ENCODE results near the gene PRKCE. TPM values are rescaled to one million over a fixed set of nuclear protein-coding genes. Genes with fewer than 3 reads are reported as not detected.
"Not testable (repeated sequence)": the region's sequence is repeated elsewhere in the genome, so short reads cannot be mapped to it uniquely, and the experiment has no call there.

Gene PRKCE
- total RNA-seq, 2 experiments from 2014 or later: 24.9 to 26.2 TPM

DNA sequence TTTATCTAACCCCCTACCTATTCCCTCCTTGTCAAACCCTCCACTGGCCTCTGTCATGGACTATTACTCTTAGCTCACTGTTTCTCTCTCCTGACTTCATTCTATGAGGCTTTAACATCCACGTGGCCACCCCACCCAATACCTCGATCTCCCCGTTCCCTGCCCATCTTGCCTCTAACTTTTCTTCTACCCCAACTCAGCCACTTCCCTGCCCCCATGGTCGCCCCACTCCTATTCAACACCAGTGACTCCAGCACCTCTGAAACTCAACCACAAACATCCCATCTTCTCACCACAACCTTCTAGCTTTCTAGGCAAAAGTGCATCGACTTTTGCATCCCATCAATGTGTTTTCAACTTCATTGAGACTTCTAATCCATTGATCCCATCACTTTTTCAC lies 551.5 kb downstream of the PRKCE start:
- TF ChIP-seq, protein P1, sequence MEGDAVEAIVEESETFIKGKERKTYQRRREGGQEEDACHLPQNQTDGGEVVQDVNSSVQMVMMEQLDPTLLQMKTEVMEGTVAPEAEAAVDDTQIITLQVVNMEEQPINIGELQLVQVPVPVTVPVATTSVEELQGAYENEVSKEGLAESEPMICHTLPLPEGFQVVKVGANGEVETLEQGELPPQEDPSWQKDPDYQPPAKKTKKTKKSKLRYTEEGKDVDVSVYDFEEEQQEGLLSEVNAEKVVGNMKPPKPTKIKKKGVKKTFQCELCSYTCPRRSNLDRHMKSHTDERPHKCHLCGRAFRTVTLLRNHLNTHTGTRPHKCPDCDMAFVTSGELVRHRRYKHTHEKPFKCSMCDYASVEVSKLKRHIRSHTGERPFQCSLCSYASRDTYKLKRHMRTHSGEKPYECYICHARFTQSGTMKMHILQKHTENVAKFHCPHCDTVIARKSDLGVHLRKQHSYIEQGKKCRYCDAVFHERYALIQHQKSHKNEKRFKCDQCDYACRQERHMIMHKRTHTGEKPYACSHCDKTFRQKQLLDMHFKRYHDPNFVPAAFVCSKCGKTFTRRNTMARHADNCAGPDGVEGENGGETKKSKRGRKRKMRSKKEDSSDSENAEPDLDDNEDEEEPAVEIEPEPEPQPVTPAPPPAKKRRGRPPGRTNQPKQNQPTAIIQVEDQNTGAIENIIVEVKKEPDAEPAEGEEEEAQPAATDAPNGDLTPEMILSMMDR (IDR thresholded peaks at IDR 0.05): no peak
- DNase-seq (peak in 1 of 14 experiments; percentile 7), ATAC-seq (ENCODE audit: poor library complexity) (no peak)
- no peaks in the 10 kb centered on the region for H3K36me3 ChIP-seq (ENCODE audit: insufficient read depth, low read length)
- ChIA-PET POLR2A (no interaction called here), CTCF (no interaction called here)
- no peak overlapping the region for H3K27ac Mint-ChIP-seq
- H3K4me1 Mint-ChIP-seq (ENCODE audit: low read depth): peaks cover 28% of the 10 kb centered on the region
- H3K36me3 Mint-ChIP-seq (ENCODE audit: low read depth): no peaks in the 10 kb centered on the region
- no peak overlapping the region for H3K4me3 Mint-ChIP-seq
- H3K9me3 Mint-ChIP-seq: no peaks in the 10 kb centered on the region
- intact Hi-C loops (cut with DNase I, micrococcal nuclease): no loop called here
- no peak overlapping the region for H3K27ac ChIP-seq (ENCODE audit: low read depth in 1 of 2, low read length in 2 of 2)
- H3K27me3 ChIP-seq (ENCODE audit: control insufficient read depth in 1 of 2, insufficient read depth in 2 of 2, low read length in 2 of 2): no peaks in the 10 kb centered on the region
- H3K4me1 ChIP-seq (ENCODE audit: insufficient read depth, low read length): peaks cover 12% of the 10 kb centered on the region
- peaks cover 0 to 5% of the 10 kb centered on the region in 2 experiments for H3K9me3 ChIP-seq (ENCODE audit: control insufficient read depth in 1 of 2, insufficient read depth in 1 of 2, low read length in 2 of 2)
- no peaks in the 10 kb centered on the region for H3K27me3 Mint-ChIP-seq
- H3K4me3 ChIP-seq (ENCODE audit: low read length): no peak overlapping the region

DNA sequence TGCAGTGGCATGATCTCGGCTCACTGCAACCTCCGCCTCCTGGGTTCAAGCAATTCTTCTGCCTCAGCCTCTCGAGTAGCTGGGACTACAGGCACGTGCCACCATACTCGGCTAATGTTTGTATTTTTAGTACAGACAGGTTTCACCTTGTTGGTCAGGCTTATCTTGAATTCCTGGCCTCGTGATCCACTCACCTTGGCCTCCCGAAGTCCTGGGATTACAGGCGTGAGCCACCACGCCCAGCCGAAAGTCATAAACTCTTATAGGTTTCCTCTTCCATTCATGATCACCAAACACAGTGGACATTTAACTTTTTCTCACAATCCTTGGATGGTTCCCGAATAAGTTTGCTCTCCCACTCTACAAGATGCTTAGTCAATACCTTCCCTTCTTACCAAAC lies 552.2 kb downstream of the PRKCE start:
- H3K27ac ChIP-seq (ENCODE audit: low read depth in 1 of 2, low read length in 2 of 2); CTCF ChIA-PET; H3K4me3 ChIP-seq (ENCODE audit: low read length); H3K36me3 ChIP-seq (ENCODE audit: insufficient read depth, low read length); intact Hi-C loops (cut with DNase I, micrococcal nuclease); H3K27me3 Mint-ChIP-seq; H3K36me3 Mint-ChIP-seq (ENCODE audit: low read depth); H3K27me3 ChIP-seq (ENCODE audit: control insufficient read depth in 1 of 2, insufficient read depth in 2 of 2, low read length in 2 of 2); ATAC-seq (ENCODE audit: poor library complexity); POLR2A ChIA-PET; H3K9me3 Mint-ChIP-seq; H3K27ac Mint-ChIP-seq; H3K9me3 ChIP-seq (ENCODE audit: control insufficient read depth in 1 of 2, insufficient read depth in 1 of 2, low read length in 2 of 2); DNase-seq; H3K4me3 Mint-ChIP-seq: not testable (repeated sequence)
- peaks cover 28% of the 10 kb centered on the region for H3K4me1 Mint-ChIP-seq (ENCODE audit: low read depth)
- peaks cover 12% of the 10 kb centered on the region for H3K4me1 ChIP-seq (ENCODE audit: insufficient read depth, low read length)

DNA sequence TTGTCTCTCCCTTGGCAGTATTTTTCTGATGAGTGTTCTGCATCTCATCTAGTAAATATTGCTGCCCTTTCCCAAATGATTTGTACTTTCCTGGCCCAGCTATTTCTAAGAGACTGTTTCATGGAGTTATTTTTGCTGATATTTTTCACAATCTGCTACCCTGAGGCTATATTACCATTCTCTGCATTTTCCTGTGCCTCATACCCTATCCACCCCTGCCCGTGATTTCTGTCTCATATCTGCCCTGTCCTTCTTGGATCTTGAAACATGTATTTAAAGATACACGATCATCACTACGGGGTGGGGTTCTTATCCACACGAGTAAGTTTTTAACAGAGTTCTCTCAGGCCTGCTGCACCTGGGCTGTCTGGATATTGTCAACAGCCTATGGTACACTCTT lies 556.1 kb downstream of the PRKCE start:
- H3K4me3 Mint-ChIP-seq: no peak overlapping the region
- no peaks in the 10 kb centered on the region for H3K27me3 ChIP-seq (ENCODE audit: control insufficient read depth in 1 of 2, insufficient read depth in 2 of 2, low read length in 2 of 2)
- no peak for ATAC-seq (ENCODE audit: poor library complexity)
- H3K4me1 ChIP-seq (ENCODE audit: insufficient read depth, low read length): no peaks in the 10 kb centered on the region
- ChIA-PET CTCF (no interaction called here), POLR2A (no interaction called here)
- H3K9me3 ChIP-seq (ENCODE audit: control insufficient read depth in 1 of 2, insufficient read depth in 1 of 2, low read length in 2 of 2): peaks cover 6 to 9% of the 10 kb centered on the region in 2 experiments
- H3K4me3 ChIP-seq (ENCODE audit: low read length): no peak overlapping the region
- no peaks in the 10 kb centered on the region for H3K36me3 Mint-ChIP-seq (ENCODE audit: low read depth)
- TF ChIP-seq, protein P1 (IDR thresholded peaks at IDR 0.05): no peak
- intact Hi-C loops (cut with DNase I, micrococcal nuclease): no loop called here
- no peak overlapping the region for H3K27ac Mint-ChIP-seq
- no peaks in the 10 kb centered on the region for H3K27me3 Mint-ChIP-seq
- DNase-seq: no peak
- no peak overlapping the region for H3K27ac ChIP-seq (ENCODE audit: low read depth in 1 of 2, low read length in 2 of 2)
- H3K9me3 Mint-ChIP-seq: peaks cover 4% of the 10 kb centered on the region
- peaks cover 6% of the 10 kb centered on the region for H3K4me1 Mint-ChIP-seq (ENCODE audit: low read depth)
- H3K36me3 ChIP-seq (ENCODE audit: insufficient read depth, low read length): no peaks in the 10 kb centered on the region

DNA sequence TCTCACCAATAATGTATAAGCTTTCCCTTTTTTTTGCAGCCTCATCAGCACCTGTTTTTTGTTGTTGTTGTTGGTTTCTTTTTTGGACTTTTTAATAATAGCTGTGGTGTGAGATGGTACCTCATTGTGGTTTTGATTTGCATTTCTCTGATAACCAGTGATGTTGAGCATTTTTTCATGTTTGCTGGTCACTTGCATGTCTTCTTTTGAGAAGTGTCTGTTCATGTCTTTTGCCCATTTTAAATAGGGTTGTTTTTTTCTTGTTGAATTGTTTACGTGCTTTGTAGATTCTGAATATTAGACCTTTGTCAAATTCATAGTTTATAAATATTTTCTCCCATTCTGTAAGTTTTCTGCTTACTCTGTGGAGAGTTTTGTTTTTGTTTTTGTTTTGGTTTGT lies 557.3 kb downstream of the PRKCE start:
- no peaks in the 10 kb centered on the region for H3K4me1 Mint-ChIP-seq (ENCODE audit: low read depth)
- Histone ChIP-seq H3K9me3 (ENCODE audit: control insufficient read depth in 1 of 2, insufficient read depth in 1 of 2, low read length in 2 of 2) (peaks cover 6 to 9% of the 10 kb centered on the region in 2 experiments), H3K27me3 (ENCODE audit: control insufficient read depth in 1 of 2, insufficient read depth in 2 of 2, low read length in 2 of 2) (no peaks in the 10 kb centered on the region), H3K4me1 (ENCODE audit: insufficient read depth, low read length) (no peaks in the 10 kb centered on the region), H3K4me3 (ENCODE audit: low read length) (no peak overlapping the region), H3K36me3 (ENCODE audit: insufficient read depth, low read length) (no peaks in the 10 kb centered on the region), H3K27ac (ENCODE audit: low read depth in 1 of 2, low read length in 2 of 2) (no peak overlapping the region)
- no peak for ATAC-seq (ENCODE audit: poor library complexity)
- TF ChIP-seq, protein P1 (IDR thresholded peaks at IDR 0.05): no peak
- H3K36me3 Mint-ChIP-seq (ENCODE audit: low read depth): no peaks in the 10 kb centered on the region
- ChIA-PET CTCF (no interaction called here), POLR2A (no interaction called here)
- H3K9me3 Mint-ChIP-seq: peaks cover 4% of the 10 kb centered on the region
- intact Hi-C loops (cut with DNase I, micrococcal nuclease): no loop called here
- no peak overlapping the region for H3K27ac Mint-ChIP-seq
- no peak for DNase-seq
- no peak overlapping the region for H3K4me3 Mint-ChIP-seq
- no peaks in the 10 kb centered on the region for H3K27me3 Mint-ChIP-seq
